ENCODE measurements around the gene TRIM24.

The TRIM24 gene

GRCh38 chr7:138436388-138436787 lies 23.7 kb upstream of the TRIM24 start:
- TF ChIP-seq CTCF (IDR thresholded peaks at IDR 0.05): no peak
- no peak overlapping the region for H3K27ac Mint-ChIP-seq
- H3K36me3 Mint-ChIP-seq (ENCODE audit: low read depth): no peaks in the 10 kb centered on the region
- no peak for DNase-seq
- no peaks in the 10 kb centered on the region for H3K4me1 Mint-ChIP-seq
- H3K9me3 Mint-ChIP-seq: peaks cover 17% of the 10 kb centered on the region
- H3K4me3 Mint-ChIP-seq: no peak overlapping the region
- no peaks in the 10 kb centered on the region for H3K27me3 Mint-ChIP-seq (ENCODE audit: low read depth, poor library complexity)

- no peaks in the 10 kb centered on the region for H3K27me3 Mint-ChIP-seq (ENCODE audit: low read depth, poor library complexity)
- no peak for DNase-seq
- H3K36me3 Mint-ChIP-seq (ENCODE audit: low read depth): no peaks in the 10 kb centered on the region
- TF ChIP-seq CTCF (IDR thresholded peaks at IDR 0.05): no peak
- no peak overlapping the region for H3K27ac Mint-ChIP-seq
- peaks cover 3% of the 10 kb centered on the region for H3K9me3 Mint-ChIP-seq
- no peak overlapping the region for H3K4me3 Mint-ChIP-seq
- H3K4me1 Mint-ChIP-seq: no peaks in the 10 kb centered on the region
Measured at GRCh38 chr7:138440460-138440859, 19.6 kb upstream of the TRIM24 start.

- DNase-seq: no peak
- H3K27me3 Mint-ChIP-seq (ENCODE audit: low read depth, poor library complexity): no peaks in the 10 kb centered on the region
- peaks cover 3% of the 10 kb centered on the region for H3K9me3 Mint-ChIP-seq
- no peaks in the 10 kb centered on the region for H3K36me3 Mint-ChIP-seq (ENCODE audit: low read depth)
- H3K4me3 Mint-ChIP-seq: no peak overlapping the region
- no peaks in the 10 kb centered on the region for H3K4me1 Mint-ChIP-seq
- H3K27ac Mint-ChIP-seq: no peak overlapping the region
- TF ChIP-seq CTCF (IDR thresholded peaks at IDR 0.05): no peak
Measured at GRCh38 chr7:138442822-138443221, 17.2 kb upstream of the TRIM24 start.

- no peak overlapping the region for H3K27ac Mint-ChIP-seq
- H3K36me3 Mint-ChIP-seq (ENCODE audit: low read depth): no peaks in the 10 kb centered on the region
- TF ChIP-seq CTCF (IDR thresholded peaks at IDR 0.05): peak; percentile 21
- DNase-seq: peak; percentile 50
- H3K9me3 Mint-ChIP-seq: peaks cover 3% of the 10 kb centered on the region
- no peak overlapping the region for H3K4me3 Mint-ChIP-seq
- no peaks in the 10 kb centered on the region for H3K4me1 Mint-ChIP-seq
- peaks cover 3% of the 10 kb centered on the region for H3K27me3 Mint-ChIP-seq (ENCODE audit: low read depth, poor library complexity)
Measured at GRCh38 chr7:138449580-138449979, 10.5 kb upstream of the TRIM24 start.

GRCh38 chr7:138455609-138456008 lies 4.5 kb upstream of the TRIM24 start:
- no peaks in the 10 kb centered on the region for H3K9me3 Mint-ChIP-seq
- H3K27me3 Mint-ChIP-seq (ENCODE audit: low read depth, poor library complexity): peaks cover 10% of the 10 kb centered on the region
- no peak overlapping the region for H3K27ac Mint-ChIP-seq
- TF ChIP-seq CTCF (IDR thresholded peaks at IDR 0.05): no peak
- no peaks in the 10 kb centered on the region for H3K36me3 Mint-ChIP-seq (ENCODE audit: low read depth)
- no peak for DNase-seq
- no peak overlapping the region for H3K4me3 Mint-ChIP-seq
- peaks cover 20% of the 10 kb centered on the region for H3K4me1 Mint-ChIP-seq

GRCh38 chr7:138456220-138456619 lies 3.8 kb upstream of the TRIM24 start:
- H3K4me3 Mint-ChIP-seq: no peak overlapping the region
- no peak for TF ChIP-seq CTCF (IDR thresholded peaks at IDR 0.05)
- peaks cover 23% of the 10 kb centered on the region for H3K4me1 Mint-ChIP-seq
- no peak for DNase-seq
- peaks cover 3% of the 10 kb centered on the region for H3K36me3 Mint-ChIP-seq (ENCODE audit: low read depth)
- peaks cover 10% of the 10 kb centered on the region for H3K27me3 Mint-ChIP-seq (ENCODE audit: low read depth, poor library complexity)
- H3K27ac Mint-ChIP-seq: no peak overlapping the region
- H3K9me3 Mint-ChIP-seq: peaks cover 3% of the 10 kb centered on the region
